Activated CD4-positive, alpha-beta T cell treated with anti-CD3 and anti-CD28 coated beads, Interleukin-2, amount 50 U/mL, for 24 hours (primary cell): ENCODE data around the gene OR5AR1.
"Not testable (repeated sequence)": the region's sequence is repeated elsewhere in the genome, so short reads cannot be mapped to it uniquely, and the experiment has no call there.

Source experiments
- DNase-seq, 2 donors: peaks; one replicate each; pipeline ENCODE4 v3.0.0-alpha.2; 2020; ENCODE audit warnings: low read depth in 1 of 2, low spot score in 1 of 2

Gene OR5AR1

DNA sequence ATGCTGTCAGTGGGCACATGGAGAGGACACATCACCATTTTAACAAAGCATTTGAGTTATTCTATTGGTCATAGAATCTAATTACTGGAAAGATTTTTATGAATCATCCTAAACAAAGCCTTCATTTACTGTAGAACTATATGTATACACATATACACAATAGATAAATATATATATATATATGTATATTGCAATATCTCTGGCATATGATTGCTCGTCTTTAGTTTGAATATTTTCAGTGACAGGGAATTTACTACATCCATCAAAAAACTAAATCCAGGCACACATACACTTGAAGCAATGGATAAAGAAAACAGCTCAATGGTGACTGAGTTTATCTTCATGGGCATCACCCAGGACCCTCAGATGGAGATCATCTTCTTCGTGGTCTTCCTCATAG is at the start of gene OR5AR1:
Gene OR5AR1, plus strand, starts transcription at position 301 of the 400 bp plus-strand sequence. Its CDS starts 0 bp downstream, at position 301.
- no peak for DNase-seq

DNA sequence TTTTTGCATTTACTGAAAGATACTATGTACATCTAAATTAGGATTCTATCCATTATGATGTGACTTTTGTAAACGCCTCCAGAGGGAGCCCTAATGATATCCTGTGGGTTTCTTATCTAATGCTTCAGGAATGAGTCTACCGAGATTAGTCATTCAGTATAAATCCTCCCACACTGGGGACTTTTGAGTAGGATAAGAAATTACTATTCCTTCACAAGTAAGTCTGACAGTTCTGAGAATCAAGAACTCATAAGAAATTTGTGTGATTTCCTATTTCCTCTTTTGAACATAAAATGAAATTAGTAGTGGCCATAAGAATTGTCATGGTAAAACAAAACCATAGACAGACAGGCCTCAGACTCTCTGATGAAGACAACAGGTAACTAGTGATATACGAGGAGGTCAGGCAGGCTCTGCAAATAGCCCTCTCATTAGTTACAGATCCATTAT is 38.8 kb upstream of the OR5AR1 start:
- no peak for DNase-seq

DNA sequence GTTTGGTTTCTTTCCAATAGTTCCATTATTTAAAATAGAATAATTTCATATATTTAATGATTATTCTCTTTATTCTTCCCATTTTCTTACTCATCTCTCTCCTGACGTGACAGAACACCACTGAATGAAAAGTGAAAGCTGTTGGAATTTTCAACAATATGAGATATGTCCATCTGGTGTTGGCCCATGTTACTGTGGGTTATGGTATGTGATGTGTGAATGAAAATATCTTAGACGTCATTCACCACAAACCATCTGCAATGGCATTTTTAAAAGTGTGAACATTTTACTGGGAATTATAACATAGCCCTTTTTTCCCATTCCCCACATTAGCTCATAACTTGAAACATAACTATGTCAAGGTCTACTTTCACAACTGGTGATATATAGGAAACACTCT is 37.5 kb upstream of the OR5AR1 start:
- no peak for DNase-seq

DNA sequence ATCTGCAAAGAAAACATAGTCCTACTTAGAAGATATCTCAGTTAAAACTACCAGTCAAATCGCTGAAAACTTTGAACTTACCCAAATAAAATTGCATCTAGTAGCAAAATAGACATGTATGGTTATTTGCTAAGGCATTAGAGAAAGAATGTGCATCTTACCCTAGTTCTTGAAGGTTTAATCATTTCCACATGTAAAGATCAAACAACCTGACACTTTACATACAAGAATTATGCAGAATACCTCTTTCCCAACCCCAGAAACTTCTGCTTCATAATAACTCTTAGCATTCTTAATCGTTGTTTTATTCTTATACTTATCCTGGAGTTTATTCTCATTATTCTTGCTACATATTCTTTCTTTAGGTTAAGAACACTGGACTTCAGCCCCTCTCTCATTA is 31.2 kb upstream of the OR5AR1 start:
- no peak for DNase-seq

DNA sequence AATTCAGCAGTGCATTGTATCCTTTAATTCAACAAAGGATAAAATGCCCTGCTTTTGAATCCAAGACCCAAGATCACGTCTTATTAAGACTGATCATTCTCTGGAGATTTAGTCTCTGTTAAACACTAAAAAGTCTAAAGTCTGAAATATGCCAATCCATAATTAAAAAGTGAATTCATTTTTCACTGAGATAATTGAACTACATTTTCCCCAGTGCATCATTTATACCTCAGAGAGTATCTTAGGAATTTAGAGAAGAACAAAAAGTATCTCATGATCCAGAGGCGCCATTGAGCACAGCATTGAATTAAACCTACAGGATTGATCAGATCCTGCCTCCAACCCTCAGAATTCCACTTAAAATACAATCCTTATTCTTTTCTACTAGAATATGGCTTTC is 26.6 kb upstream of the OR5AR1 start:
- DNase-seq, result no peak

DNA sequence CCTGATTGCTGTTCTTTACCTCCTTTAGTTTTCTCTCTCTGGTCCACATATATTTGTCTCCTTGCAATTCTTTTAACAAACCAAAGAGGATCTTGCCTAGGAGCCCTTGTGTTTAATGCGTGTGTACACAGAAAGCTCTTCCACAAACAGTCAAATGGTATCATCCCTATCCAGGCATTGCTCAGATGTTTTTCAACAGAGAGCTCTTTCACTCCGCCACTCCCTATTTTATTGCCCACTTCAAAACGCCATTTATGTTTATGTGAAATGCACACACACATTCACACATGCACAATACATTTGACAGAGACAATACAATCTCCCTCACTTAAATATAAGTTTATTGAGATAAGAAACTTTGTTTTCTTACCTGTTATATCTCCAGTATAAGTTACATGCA is 26.0 kb upstream of the OR5AR1 start:
- DNase-seq, result no peak

DNA sequence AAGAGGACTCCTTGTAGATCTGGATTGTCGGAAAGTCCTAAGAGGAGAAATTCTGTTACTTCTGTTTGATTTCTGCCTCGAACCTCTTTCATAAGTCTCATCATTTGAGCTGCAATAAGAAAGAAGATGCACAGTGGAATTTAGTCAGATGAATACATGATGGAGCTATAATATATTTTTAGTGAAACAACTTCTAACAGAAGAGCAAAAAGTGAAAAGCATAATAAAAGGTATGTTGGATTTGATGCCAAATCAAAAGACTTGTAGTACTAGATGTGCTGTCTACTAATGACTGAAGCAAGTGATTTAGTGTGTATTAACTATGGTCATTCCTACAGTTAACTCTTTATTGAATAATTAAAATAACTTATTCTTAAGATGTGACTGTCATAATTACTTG is 21.1 kb upstream of the OR5AR1 start, which contains the start of gene OR5AP2:
Gene OR5AP2, minus strand, starts transcription at position 101 of the 400 bp plus-strand sequence. Its CDS starts 0 bp downstream, at position 101.
- DNase-seq, result no peak

DNA sequence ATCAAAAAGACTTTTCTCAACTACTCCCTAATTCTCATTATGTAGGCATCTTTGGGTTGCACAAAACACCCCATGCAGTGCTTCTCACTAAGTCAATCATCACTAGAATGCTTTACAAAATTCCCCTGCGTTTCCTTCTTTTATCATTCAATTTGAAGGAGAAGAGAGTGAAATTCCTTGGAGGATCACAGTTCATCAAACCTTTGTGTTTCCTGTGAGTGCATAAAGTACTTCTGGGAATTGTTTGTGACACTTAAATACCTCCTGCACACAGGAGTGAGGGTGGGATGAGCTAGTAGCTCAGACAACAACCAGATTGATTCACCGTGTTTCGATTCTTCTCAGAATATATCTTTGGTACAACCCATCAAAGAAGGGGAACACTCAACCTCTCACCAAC is 3.7 kb upstream of the OR5AR1 start:
- no peak for DNase-seq

DNA sequence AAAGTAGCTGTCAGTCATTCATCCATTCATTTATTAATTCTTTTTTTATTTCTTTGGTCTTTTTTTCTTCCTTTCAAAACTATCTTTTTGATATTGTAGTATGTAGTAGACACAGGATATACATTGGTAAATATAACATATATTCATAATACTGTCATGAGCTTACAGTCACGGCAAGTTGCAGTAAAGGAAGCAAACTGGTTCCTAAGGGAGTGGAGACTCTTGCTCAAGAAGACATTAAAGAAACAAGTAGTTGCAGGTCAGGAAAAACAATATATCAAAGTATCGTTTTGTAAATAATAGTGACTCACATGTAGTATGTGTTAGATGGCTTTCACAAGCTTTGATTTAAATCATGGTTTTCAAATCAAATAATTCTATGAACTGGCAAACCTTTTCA is 7.5 kb downstream of the OR5AR1 start:
- no peak for DNase-seq

DNA sequence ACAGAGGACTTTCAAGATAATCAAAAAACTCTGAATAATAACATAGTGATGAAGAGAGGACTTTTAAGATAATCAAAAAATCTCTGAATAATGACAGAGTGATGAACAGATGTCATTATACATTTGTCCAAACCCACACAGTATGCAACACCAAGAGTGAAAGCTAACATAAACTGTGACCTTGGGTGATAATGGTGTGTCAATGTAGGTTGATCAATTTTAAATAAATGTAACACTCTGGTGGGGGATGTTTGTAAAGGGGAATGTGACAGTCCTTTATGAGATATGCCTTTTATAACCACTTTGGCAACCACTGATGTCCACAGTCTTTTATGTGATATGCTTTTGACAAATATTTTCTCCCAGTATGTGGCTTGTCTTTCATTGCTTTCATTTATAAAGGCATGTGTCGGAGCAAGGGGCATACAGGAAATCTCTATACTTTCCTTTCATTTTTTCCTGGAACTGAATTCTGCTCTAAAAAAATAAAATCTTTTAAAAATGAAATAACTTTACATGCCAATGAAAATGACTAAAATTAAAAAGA is 25.1 kb downstream of the OR5AR1 start:
- DNase-seq, result no peak

DNA sequence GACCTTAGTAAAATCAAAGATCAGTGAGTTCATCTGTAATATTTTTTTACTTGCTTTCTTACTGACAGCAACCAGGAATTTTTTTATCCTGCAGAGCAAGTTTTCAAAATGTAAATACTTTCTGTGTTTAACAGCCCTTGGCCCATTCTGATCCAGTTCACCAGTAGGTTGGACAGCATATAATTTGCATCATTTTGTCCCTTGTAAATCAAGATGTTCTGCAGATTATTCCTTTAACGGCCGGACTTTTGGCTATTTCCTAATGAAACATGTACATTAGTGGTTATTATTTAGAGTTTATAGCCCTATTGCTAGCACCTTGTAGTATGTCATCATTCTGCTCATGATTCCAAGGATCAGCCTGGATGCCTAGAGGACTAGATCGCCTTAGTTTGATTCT is 27.7 kb downstream of the OR5AR1 start:
- DNase-seq, result not testable (repeated sequence)

DNA sequence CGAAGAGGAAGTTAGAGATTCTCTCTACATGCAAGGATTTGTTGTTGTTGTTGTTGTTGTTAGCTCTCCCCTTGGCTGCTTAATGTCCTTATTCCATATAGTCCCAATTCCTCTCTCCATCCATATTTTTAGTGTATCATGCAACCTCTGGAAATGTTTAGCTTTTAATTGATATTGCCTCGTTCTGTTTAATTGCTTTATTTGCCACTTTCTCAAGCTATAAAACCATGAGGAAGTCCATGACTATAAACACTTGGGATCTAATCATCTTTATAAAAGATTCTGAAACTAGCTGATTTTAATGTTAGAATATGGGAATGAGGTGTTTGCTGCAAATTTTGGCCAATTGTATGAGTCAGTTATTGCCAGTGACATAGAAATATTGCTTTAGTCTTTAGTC is 29.9 kb downstream of the OR5AR1 start:
- DNase-seq, result no peak

DNA sequence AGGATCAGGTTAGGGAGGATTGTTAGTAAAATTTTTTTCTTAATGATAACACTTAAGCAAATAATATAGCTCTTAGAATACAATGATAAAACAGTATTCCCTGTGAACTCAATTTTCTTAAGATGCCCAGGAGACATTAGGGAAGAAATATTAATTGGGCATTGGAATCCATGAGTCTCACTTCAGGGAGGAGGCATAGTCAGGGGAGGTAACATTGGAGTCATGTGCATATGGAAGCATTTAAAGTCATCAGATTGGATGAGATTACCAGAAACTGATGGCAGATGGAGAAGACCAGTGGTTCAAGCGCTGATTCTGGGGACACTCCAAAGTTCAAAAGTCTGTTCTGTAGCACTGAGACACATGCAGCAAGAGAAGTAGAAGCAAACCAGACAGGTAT is 35.3 kb downstream of the OR5AR1 start, which contains the start of gene OR9G1:
Gene OR9G1, plus strand, starts transcription at position 301 of the 400 bp plus-strand sequence. CDS start 1,293 bp downstream, outside the sequence.
- DNase-seq, result no peak

DNA sequence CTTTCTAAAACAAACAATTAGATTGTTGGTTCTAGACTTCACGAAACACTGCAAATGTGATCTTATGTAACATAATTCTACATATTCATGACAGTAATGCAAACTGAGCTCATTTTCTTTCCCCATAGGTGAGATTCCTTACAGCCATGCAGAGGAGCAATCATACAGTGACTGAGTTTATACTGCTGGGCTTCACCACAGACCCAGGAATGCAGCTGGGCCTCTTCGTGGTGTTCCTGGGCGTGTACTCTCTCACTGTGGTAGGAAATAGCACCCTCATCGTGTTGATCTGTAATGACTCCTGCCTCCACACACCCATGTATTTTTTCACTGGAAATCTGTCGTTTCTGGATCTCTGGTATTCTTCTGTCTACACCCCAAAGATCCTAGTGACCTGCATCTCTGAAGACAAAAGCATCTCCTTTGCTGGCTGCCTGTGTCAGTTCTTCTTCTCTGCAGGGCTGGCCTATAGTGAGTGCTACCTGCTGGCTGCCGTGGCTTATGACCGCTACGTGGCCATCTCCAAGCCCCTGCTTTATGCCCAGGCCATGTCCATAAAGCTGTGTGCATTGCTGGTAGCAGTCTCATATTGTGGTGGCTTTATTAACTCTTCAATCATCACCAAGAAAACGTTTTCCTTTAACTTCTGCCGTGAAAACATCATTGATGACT is 36.9 kb downstream of the OR5AR1 start:
- DNase-seq, result no peak

DNA sequence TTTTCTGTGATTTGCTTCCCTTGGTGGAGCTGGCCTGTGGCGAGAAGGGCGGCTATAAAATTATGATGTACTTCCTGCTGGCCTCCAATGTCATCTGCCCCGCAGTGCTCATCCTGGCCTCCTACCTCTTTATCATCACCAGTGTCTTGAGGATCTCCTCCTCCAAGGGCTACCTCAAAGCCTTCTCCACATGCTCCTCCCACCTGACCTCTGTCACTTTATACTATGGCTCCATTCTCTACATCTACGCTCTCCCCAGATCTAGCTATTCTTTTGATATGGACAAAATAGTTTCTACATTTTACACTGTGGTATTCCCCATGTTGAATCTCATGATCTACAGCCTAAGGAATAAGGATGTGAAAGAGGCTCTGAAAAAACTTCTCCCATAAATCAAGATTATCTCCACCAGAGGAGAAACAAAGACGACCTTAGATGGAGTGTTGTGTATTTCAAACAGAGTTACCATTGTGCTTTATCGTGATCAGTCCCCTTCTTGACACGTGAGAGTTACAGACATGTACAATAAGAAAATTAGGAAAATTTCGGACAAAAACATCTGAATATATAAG is 37.5 kb downstream of the OR5AR1 start:
- DNase-seq, result no peak

DNA sequence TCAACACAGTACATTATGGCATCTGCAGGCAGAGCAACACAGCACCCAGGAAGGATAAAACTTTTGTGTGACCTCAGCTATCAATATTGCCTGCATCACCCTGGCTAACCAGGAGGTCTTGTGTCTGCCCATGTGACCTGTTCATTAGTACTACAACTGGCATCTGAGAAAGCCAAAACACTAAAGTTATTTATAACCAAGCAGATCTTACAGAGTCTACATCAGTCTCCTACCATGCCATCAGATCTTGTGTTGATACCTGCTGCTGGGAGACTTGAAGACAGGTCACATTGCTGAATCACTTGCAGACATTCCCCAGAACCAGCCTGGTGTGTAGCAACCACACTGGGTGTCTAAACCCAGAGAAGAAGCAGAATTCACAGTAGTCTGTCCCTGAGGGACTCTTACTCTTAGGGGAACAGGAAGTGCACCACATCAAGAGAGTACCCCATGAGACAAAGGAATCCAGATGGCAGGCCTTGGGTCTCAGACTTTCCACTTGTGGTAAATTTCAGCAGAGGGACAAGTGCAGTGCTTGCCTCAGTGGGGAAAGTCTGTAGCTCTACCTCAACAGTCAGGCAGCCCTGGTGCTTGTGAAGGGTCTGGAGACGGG is 42.4 kb downstream of the OR5AR1 start:
- DNase-seq, result no peak

DNA sequence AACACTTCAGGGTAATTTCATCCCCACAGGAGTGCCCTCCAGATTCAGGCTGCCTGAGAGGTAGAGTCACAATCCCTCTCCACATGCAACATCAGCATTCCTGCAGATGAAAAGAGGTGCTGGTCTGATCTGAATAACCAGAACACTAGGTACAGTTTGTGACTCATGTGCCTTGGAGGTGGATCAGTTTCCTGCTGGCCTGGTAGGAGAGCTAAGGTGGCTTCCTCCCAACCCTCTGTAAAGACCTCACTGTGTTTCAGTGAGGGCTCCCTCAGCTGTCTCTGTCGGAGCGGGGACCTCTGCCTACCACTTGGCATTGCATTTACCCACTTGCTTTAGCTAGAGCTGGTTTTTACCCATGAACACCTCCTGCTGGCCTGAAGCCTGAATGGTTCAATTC is 43.0 kb downstream of the OR5AR1 start:
- DNase-seq, result no peak

DNA sequence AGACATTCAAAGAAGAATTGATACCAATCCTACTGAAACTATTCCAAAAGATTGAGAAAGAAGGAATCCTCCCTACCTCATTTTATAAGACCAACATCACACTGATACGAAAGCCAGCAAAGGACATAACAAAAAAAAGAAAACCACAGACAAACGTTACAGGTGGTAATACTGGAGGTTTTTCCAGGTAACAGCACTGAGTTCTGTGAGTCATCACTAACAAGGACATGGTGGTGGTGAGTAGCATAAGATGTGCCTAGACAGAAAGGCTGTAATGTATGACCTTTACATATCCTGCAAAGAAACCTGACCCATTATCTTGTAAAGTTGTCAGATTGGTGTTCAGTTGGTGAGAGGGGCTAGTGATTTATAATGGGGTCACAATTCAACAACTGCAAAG is 50.7 kb downstream of the OR5AR1 start:
- no peak for DNase-seq
